ENCODE data around the gene AGXT2.

DNA sequence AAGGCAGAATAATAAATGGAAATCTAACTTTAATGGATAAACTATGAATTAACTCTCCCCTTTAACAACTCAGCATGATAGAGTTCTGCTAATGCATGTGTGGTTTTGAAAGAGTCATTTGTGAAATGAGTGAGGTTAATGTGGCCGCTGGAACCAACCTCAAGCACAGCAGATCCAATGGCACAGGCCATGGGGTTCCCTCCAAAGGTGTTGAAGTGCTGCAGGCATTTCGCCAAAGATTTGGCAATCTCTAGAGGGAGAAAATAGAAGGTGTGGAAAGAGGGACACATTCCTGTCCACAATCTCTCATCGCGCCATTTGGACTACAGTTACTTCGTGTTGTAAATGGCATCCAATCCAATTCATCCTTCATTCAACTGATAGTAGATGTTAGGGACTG, 35.0 kb downstream of the AGXT2 start:
- TF ChIP-seq EZH2 (IDR thresholded peaks at IDR 0.05; ENCODE audit: borderline replicate concordance, low read depth, low read length, severe bottlenecking) (no peak), CTCF (IDR thresholded peaks at IDR 0.05; ENCODE audit: borderline replicate concordance, extremely low read depth, low read length, poor library complexity, severe bottlenecking) (no peak)

Measured in DND-41 (cell line).